ENCODE results near the gene BRSK2.

BRSK2 gene

DNA sequence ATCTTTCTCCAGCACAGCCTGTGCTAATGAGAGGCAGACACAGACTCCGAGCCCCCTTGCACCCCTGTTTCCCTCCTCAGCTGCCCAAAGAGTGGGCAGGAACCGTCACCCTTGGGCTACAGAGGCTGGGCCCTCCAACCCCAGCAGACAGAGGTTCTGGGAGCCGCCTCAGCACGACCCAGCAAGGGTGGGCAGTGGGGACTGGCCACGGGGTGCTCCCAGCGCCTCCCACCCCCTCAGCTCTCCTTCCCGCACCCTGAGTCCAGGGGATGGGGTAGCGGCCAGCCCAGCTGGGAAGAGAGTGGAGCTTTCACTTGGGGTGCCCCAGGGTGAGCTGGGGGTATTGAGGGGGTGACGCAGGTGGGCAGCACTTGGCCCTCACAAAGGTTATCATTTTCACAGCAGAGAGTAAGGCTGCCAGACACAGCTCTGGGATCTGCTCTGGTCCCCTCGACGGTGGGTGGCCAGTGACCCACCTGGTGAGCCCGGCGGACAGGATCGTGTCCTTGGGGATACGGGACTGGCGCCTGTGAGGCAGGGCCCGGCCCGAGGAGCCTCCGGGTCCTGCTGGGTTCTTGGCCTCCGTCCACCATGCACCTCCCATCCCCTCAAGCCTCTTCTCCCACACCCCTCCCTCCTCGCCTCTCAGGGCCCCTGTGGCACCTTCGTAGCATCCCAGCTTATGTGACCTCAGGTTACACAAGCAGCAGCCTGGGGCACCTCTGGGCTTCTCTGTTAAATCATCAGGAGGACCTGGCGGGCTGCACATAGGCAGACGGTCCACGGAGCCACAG is 14.4 kb upstream of the BRSK2 start:
- no peak for DNase-seq (ENCODE audit: low read depth in 2 of 2, low spot score in 1 of 2)

DNA sequence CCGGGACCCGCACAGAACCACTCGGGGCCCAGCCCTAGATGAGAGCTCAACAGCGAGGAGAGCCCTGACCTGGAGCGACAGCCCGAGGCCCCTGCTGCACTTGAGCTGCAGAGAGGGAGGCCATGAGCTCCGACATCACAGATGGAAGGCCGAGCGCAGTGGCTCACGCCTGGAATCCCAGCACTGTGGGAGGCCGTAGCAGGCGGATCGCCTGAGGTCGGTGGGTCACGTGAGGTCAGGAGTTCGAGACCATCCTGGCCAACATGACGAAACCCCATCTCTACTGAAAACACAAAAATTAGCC is 13.8 kb upstream of the BRSK2 start:
- no peak for DNase-seq (ENCODE audit: low read depth in 2 of 2, low spot score in 1 of 2)

DNA sequence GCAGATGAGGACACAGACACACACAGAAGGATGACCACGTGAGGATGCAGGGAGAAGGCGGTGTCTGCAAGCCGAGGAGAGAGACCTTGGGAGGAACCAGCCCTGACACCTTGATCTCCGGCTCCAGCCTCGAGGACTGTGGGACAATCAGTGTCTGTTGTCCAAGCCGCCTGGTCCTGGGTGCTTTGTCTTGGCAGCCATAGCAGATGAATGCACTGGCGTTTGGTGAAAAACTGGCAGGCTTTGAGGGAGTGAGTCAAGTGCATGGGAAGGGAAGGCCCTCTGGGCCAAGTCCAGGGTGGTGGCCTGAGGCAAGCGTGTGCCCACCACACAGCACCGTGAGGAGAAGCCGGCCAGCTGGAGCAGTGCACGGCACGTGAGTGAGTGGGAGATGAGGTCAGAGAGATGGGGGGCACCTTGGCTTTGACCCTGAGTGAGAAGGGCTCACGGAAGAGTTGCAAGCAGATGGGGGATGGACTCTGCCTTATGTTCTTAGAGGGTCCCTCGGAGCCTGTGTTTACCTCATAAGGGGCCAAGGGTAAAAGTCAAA is 12.4 kb upstream of the BRSK2 start:
- DNase-seq (ENCODE audit: low read depth in 2 of 2, low spot score in 1 of 2): no peak

DNA sequence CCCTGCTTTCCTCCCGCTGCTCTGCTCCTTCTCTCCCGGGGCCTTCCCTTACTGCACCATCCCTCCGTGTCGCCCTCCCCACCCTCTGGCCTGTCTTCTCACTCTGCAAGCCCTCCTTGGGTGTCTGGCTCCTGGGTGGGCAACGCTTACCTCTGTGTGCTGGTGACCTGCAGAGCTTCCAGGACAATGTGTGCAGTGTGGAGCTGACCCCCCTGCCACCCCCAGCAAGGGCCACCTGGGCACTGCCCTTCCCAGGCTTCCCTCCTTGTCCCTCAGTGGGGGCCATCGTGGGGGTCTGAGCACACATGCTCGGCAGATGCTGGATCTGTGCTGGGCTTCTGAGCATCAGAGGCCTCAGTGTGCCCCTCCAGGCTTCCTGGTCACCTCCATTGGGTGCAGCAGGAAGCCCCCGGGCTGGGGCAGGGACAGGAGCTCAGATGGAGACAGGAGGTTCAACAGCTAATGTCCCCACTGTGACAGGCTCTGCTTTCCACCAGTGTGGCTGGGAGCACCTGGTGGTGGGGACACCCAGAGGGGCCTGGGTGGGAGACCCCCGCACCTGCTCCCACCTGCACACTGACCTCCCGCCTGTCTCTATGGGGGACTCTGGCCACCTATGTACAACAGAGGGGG is 7.8 kb upstream of the BRSK2 start:
- no peak for DNase-seq (ENCODE audit: low read depth in 2 of 2, low spot score in 1 of 2)

DNA sequence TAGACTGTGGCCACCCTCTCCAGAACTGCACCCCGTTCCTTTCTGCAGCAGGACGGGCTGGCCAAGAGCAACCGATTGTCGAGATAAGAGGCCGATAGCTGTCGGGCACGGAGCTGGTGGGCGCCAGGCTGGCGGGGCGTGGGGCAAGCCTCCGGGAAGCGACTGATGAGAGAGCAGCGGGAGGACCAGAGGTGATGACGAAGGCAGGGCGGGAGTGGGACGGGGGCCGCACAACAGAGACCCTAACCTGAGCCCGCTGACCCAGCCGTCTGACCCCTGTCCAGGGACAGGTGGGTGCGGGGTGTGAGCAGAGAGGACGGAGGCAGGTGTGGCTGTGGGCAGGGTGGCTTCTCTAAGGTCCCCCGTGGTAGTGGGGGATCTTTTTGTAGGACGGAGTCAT is 7.3 kb upstream of the BRSK2 start:
- no peak for DNase-seq (ENCODE audit: low read depth in 2 of 2, low spot score in 1 of 2)

DNA sequence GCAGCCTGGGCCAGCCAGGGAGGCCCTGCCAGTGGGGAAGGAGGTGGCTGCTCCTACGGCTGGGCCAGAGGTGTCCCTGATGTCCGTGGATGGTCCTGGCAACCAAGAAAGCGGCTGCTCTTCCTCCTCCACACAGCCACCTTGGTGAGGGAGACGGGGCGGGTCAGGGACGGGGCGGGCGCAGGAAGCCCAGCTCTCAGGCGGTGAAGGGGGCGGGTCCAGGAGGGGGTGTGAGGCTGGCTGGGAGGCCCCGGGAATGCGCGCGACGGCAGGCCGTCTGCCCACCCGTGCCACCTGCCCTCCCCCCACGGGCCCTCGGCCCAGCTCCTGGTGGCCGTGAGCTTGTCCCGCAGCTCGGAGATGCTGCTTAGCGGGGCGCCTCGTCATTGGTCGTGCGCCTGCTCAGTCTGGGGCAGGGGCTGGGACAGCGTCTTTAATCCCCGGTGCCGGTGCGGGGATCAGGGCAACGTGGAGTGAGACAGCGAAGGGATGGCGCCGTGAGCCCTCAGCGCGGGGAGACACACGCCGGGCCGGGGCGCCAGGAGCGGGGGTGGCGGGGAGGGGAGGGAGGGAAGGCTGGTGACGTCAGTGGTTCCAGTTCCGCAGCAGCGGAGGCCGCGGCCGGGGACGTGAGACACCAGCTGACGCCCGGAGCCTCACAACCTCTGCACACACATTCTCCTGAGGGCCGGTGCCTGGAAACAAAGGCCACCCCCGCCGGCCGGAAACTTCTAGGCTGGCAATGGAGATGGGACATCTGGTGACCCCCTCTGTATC is 6.7 kb upstream of the BRSK2 start:
- DNase-seq (ENCODE audit: low read depth in 2 of 2, low spot score in 1 of 2): peak; percentile 62 to 76

DNA sequence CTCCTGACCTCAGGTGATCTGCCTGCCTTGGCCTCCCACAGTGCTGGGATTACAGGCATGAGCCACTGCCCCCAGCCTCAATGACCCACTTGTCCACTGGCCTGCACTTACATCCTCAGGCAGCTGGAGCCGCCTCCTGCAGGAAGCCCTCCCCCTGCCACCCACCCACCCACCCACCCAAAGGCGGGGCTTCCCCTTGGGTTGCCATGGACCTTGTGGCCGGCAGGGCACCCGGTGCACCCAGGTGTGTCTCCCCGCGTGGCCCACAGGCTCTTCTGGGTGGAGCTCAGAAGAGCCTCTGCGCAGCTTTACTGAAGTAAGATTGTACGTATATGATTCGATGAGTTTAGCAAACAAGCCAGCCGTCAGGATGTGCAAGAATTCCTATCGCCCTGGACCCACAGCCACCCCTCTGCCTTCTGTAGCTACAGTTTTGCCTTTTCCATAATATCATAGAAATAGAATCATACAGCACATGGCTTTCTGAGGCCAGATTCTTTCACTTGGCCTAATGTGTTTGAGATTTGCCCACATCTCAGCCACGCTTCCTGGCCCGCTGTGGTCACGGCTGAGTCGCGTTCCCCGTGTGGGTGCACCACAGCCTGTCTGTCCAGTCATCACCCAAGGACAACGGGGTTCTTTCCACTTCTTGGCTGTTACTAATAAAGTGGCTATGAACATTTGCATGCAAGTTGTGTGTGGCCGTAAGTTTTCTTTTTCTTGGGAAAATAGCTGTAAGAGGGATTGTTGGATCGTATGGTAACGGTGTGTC is 5.3 kb upstream of the BRSK2 start:
- no peak for DNase-seq (ENCODE audit: low read depth in 2 of 2, low spot score in 1 of 2)

DNA sequence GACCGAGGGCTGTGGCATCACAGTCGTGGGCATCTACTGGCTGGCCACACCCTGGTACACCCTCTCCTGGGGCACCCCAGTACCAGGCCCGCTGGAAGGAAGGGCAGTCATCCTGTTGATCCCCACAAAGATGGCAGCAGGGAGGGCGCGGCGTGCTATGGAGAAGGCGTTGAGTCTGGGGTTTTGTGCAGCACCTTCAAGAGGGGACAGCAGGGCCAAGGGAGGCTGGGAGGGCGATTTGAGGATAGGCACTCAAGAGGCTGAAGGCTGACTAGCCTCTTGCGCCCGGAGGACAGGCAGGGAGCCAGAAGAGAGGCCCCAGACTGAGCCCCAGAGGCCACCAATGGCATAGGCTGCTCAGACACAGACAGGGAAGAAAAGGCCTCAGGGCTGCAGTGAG is 2.2 kb upstream of the BRSK2 start:
- DNase-seq (ENCODE audit: low read depth in 2 of 2, low spot score in 1 of 2): no peak

DNA sequence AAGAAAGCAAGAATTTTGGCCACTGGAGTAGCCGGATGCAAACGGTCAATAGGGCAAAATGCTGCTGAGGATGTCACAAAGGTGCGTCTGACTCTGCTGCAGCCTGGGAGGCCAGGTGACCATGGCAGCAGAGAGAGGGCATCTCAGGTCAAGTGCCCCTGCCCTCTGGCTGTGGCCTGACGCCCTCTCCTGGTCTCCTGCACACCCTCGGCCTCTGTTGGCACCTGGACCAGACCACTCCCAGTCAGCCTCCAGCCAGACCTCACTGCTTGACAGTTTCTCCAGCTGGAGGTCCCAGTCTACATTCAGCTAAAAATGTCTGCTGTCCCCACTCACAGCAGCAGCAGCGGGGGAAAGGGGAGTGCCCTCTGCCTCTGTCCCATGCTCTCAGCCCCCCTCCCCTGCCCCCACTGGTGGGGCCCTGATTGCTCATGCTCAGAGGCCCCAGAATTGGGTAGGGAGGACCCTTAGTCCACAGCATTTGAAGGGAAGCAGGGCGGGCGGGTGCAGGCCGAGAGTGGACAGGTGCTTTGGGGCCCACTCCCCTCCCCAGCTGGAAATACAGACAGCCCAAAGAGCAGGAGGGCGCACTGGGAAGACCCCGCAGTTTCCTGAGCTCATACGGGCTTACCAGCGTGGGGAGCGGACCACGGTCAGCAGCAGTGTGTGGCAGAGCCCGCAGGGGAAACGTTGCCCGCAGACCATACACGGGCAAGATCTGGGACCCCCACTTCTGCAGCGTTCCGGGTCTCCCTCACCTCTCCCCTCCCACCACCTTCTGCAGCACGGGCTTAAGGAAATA is 1.6 kb upstream of the BRSK2 start:
- no peak for DNase-seq (ENCODE audit: low read depth in 2 of 2, low spot score in 1 of 2)

DNA sequence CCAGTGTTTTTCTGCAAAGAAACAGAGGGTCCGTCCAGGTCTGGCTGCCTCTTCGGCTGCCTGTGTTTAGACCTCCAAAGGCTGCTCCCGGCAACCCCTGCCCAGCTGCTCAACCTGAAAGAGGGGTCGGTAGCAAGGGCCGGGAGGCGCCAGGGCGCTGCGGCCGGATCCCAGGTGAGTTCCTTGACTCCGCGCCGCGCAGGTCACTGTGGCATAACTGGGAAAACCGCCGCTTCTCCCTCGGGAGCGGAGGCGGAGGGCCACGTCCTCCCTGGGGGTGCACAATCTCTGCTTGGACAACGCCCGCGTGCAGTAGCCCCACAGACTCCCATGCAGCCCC is 1.0 kb upstream of the BRSK2 start:
- no peak for DNase-seq (ENCODE audit: low read depth in 2 of 2, low spot score in 1 of 2)

DNA sequence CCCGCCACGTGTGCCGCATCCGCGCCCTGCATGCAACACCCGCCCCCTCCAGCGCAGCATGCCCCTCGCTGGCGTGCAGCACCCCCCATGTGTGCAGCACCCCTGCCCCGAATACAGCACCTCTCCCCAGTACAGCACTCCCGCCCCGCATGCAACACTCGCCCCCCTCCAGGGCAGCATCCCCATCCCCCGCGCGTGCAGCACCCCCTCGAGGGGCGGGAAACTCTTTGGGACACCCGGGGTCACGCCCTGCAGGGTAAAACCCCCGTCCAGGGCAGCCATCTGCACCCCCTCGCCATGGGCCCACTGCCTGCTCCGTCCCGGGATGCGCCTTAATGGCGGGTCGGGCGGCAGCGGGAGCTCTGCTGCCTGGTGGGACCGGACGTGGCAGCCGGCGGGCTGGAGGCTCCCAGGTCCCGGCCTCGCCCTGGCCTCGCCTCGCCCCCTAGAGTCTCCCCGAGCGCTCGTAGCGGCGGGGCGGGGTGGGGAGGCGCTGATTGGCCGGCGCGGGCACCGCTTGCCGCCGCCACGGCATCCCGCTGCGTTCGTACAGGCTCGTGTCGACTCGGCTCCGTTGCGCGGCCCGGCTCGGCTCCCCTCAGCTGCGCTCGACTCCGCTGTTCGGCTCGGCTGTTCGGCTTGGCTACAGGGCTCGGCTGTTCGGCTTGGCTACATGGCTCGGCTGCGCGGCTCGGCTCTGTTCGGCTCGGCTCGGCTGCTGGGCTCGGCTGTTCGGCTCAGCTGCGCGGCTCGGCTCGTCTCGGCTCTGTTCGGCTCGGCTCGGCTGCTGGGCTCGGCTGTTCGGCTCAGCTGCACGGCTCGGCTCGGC is 417 bp upstream of the BRSK2 start:
- peak; percentile 77 to 94 for DNase-seq (ENCODE audit: low read depth in 2 of 2, low spot score in 1 of 2)

DNA sequence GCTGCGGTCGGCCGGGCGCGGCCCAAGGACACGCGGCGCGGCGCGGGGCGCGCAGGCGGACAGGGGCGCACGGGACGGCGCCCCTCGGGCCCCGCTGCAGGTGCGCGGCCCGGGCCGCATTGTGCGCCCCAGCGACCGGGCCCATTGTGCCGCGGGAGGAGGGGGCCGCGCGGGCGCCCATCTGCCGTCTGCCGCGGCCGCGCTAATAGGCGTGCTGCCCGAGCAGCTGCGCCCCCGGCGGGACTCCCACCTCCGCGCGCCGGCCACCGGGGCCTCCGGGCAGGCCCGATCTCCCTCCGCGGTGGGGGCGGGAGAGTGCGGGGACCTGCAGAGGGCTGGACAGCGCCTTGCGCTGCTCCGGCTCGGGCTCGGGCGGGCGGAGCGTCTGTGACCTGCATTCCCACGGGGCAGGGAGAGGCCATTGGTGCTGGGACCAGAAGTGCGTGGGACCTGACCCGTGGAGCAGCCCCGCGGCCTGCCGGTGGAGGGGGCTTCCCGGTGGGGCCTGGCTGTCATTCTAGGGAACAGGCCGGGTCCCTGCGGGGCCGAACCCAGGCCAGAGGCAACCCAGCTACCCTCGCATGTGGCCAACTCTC is 933 bp downstream of the BRSK2 start:
- DNase-seq (ENCODE audit: low read depth in 2 of 2, low spot score in 1 of 2): no peak

DNA sequence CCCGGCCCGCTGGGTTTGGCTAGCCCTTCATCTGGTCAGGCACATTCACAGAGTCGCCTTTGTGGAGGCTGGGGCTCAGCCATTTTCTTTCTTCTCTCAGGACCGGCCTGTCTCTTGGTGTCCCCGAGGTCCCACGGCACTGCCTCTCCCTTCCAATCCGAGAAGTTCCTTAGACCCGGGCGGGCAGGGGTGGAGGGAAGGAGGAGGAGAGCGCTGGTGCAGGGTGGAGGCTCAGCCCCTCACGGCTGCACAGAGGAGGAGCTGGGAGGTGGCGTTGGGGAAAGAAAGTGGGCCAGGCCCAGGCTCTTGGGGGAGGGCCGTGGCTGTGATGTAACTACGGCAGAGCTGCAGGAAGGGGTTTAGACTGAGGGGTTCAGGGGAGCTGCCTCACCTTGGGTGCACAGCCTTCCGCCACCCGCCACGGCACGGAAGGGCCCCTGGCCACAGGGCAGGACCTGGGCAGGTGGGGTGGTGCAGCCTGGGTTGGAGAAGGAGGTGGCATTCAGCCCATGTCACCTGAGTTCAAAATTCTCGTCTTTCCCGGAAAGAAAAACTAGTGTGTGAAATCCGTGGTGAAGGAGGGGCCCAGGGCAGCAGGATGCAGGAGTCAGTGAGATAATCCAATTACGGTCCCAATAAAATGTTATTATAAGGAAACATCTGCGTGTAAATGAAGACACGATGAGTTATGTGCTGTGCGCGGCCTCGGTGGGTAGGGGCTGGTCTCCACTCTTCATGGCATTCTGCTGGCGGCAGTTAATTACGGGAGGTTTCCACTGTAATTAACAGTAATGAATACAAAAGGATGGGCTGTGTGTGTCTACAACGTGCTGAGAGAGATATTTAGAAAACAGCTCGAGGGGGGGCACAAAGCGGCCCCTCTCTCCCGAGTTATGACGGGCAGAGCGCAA is 1.7 kb downstream of the BRSK2 start:
- no peak for DNase-seq (ENCODE audit: low read depth in 2 of 2, low spot score in 1 of 2)

DNA sequence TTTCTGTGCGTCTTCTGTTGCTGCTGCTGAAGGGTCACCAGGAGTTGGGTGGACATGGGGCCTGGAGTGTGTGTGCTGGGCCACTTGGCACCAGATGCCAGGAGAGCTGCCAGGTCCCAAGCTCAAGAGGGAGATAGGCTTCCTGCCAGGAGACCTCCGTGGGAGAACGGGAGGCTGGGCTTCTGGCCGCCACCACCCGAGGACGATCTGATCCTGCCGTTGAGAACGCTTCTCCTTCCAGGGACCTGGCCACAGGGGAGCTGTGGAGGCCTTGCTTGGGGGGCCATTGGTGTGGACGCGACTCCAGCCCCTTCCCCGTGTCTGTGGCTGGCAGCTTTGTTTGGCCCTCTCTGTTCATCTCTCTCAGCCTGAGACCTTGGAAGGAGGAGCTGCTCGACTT is 2.4 kb downstream of the BRSK2 start:
- DNase-seq (ENCODE audit: low read depth in 2 of 2, low spot score in 1 of 2): no peak

DNA sequence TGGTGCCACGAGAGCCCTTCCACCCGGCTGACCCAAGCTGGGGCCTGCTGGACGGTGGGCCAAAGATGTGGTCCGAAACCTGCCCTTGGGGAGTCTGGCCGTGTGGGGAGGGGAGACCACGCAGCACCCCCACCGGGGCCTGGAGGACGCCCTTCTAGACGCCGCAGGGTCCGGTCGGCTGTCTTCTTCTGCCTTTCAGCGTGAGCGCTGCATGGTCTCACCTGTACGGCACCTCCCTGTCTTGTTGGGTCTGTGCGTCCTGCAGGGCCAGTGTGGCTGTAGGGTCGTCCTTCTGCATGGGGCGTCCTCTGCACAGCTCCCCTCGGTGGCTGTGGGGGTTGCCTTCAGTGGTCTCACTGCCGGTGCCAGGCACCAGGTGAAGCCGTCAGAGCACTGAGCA is 2.8 kb downstream of the BRSK2 start:
- DNase-seq (ENCODE audit: low read depth in 2 of 2, low spot score in 1 of 2): no peak

DNA sequence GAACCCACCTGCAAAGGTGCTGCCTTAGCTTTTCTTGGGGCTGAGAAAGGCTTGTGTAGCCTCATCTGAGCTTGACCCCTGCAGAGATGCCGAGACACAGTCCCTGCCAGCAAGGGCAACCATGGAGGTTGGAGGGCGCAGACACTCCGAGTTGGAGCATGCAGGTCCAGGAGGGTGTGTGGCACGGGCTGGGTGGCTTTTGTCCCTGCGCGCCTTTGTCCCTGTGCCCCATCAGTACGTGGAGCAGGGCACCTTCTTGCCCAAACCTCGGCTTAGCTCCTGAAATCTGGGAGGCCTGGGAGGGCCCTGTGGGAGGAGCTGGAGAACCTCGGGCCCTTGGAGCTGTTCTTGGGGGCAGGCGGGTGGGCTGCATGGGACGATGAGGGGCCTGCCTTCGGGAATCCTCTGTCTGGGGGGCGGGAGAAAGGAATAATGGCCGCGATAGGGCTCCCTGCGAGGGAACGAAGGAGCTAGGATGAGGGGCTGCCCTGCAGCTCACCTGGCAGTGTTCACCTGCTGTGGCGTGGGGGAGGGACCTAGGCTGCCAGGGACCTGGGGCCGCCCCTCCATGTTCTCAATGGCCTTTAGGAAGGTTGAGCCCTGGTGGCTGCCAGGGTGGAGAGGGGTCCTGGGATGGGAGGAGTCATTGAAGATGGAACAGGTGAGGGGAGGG is 3.4 kb downstream of the BRSK2 start:
- DNase-seq (ENCODE audit: low read depth in 2 of 2, low spot score in 1 of 2): no peak

DNA sequence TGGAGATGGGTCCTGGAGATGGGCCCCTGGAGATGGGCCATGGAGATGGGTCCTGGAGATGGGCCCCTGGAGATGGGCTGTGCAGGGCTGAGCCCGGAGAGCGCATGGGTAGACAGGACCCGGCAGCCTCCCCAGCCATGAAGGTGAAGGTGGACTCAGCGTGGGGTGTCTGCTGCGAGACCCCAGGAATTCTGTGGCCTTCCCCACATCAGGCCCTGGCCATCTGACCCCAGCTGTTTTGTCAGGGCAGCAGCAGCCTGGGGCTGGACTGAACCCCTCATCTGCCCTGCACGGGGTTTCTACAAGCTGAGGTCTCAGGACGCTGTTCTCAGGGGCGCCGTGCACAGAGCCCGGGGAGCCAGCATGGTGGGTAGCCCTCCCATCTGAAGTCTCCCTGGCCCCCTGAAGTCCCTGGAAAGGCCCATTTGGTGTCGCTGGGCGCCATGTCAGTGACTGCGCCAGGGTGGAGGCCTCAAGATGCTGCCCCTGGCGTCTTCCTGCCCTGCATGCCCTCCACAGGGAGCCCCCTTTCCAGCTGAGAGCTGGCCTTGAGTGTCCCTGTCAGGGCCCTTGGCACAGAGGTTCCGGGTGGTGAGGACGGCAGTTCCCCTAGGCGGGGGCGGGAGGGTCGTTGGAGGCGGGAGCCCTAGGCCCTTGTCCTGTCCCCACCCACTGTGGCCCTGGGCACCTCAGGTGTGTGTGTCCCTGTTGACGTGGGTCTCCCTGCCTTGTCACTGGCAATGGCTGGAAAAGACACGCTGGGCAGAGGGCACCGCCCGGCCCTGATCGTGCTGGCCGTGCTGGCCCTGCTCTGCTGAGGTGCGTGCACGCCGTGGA is 5.4 kb downstream of the BRSK2 start:
- DNase-seq (ENCODE audit: low read depth in 2 of 2, low spot score in 1 of 2): no peak

All from stimulated activated CD8-positive, alpha-beta memory T cell treated with anti-CD3 and anti-CD28 coated beads, Interleukin-4, amount 100 ng/mL, for 4 hours (primary cell).